NCI-H2196 (cell line): Measurements from ENCODE around the gene TXNRD2.

ENCODE experiments used
- DNase-seq: peaks from one replicate; lab custom pipeline; 2025; ENCODE audit not compliant: unreplicated experiment; lab: John Stamatoyannopoulos, UW

Gene TXNRD2

DNA sequence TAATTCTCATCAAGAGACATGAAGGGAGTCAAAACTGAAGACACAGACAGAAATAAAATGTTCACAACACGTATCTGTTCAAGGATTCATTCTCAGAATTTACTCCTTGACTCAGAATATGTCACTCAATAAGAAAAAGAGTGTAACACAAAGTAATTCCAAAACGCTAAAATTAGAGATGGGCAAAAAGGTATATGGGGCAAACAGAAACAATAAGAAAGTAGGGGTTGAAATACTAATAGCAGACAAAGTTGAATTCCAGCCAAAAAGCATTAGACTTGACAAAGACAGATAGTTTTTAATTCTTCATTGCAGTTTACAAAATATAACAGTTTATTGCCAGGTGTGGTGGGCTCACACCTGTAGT lies 113.6 kb downstream of the TXNRD2 start:
- no peak for DNase-seq

DNA sequence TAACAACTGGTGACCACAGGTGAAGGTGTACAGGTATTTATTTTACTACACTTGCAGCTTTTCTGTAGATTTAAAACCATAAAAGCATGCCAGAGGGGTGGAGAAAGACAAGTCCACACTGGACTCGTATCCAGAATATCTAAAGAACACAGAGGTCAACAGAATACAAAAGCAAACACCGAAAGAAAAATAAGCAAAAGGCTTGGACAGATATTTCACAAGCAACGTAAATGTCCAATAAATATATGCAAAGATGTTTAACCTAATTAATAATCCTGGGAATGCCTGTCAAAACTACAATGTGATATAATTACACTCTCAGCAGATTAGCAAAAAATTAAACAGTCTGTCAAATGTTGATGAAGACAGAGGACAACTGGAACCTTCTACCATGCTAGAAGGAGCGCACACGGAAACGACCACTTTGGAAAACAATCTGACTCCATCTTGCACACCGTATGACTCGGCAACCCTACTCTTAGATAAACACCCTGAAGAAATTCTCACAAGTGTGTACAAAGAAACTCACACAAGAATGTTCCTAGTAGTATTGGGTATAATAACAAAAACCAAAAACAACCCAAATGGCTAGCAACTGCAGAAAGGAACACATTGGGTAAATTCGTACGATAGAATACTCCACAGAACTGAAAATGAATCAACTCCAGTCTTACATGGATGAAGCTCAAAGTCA lies 114.1 kb downstream of the TXNRD2 start:
- DNase-seq = no peak

DNA sequence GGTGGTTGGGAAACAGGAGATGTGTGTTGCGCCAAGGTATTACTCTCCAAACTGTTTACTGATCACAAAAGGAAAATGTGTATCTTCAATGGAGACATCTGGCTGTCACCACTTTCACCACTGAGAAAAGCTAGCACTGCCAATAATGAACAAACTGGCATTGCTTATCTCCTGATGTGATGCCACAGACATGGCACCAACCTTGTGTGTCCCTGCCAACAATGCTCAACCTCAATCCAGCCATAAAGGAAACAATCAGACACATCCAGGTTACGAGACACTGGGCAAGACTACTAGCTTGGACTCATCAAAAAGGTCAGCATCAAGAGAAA lies 115.0 kb downstream of the TXNRD2 start:
- DNase-seq = no peak

DNA sequence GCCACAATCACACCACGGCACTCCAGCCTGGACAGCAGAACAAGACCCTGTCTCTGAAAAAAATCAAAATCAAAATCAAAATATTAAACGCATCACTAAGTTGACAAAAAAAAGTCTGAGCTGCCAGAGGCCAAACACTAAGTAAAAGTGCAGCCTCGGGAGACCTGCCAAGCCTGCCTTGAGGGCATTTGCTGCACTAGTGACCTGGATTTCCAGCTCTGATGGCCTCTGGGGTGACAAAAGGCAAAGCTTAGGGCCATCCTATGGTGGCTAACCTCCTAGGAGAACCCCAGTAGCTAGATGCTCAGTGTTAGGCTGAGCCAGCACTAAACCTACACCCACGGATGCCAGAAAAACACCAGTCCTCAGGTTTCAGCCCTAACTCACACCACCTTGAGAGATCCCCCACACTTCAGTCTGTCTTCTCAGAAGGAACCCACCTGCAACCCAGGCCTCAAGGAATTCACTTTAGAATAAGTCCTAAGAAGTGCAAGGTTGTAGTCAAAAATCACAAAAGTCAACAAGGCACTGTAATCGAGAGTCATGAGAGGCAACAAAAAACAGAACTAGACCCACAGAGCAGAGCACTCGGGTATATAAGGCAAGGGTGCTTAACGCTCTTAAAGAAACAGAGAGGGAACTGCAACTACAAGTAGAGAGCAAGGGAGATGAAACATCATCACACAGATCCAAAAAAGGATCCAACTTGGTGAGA lies 115.6 kb downstream of the TXNRD2 start:
- DNase-seq = no peak
